Neural cell (in vitro differentiated cells): ENCODE data around the gene KRTAP5-6.

ENCODE experiments used
- EP300 ChIP-seq: fragments of 450-650 bp; conservative IDR thresholded peaks from 2 replicates; pipeline ENCODE4 v1.6.1; 2014; ENCODE audit warnings: antibody characterized with exemption, mild to moderate bottlenecking, moderate library complexity; ENCODE audit not compliant: poor library complexity, severe bottlenecking
- EZH2 ChIP-seq: fragments of 200-600, 300-800 bp; shearing (Covaris generic), sonication (generic); IDR thresholded peaks from 2 replicates; pipeline ENCODE4 v1.6.1; 2014; ENCODE audit warnings: antibody characterized with exemption, low read length, borderline replicate concordance, mild to moderate bottlenecking; ENCODE audit not compliant: insufficient read depth, poor library complexity, severe bottlenecking
- MXI1 ChIP-seq: fragments of 450-650 bp; conservative IDR thresholded peaks from 2 replicates; pipeline ENCODE4 v1.6.1; 2014; ENCODE audit warnings: antibody characterized with exemption, mild to moderate bottlenecking; ENCODE audit not compliant: poor library complexity, severe bottlenecking
- POLR2AphosphoS5 ChIP-seq: IDR thresholded peaks from 2 replicates; pipeline ENCODE4 v1.6.1; 2012
- RAD21 ChIP-seq: fragments of 450-650 bp; conservative IDR thresholded peaks from 2 replicates; pipeline ENCODE4 v1.6.1; 2014; ENCODE audit warnings: antibody characterized with exemption, mild to moderate bottlenecking, moderate library complexity
- SMC3 ChIP-seq: fragments of 450-650 bp; conservative IDR thresholded peaks from 2 replicates; pipeline ENCODE4 v1.6.1; 2014; ENCODE audit warnings: antibody characterized with exemption, mild to moderate bottlenecking, moderate library complexity; ENCODE audit not compliant: poor library complexity
- TAF1 ChIP-seq: IDR thresholded peaks from 2 replicates; pipeline ENCODE4 v1.6.1; 2012; ENCODE audit warnings: low read depth
- TF ChIP-seq, protein P1 (sequence below): fragments of 450-650 bp; IDR thresholded peaks from 2 replicates; pipeline ENCODE4 v1.5.1; 2014; ENCODE audit warnings: antibody characterized with exemption, mild to moderate bottlenecking, moderate library complexity; ENCODE audit not compliant: poor library complexity, severe bottlenecking
- TF ChIP-seq, protein P2 (sequence below): IDR thresholded peaks from 2 replicates; pipeline ENCODE4 v1.6.1; 2012; ENCODE audit warnings: borderline replicate concordance

DNA sequence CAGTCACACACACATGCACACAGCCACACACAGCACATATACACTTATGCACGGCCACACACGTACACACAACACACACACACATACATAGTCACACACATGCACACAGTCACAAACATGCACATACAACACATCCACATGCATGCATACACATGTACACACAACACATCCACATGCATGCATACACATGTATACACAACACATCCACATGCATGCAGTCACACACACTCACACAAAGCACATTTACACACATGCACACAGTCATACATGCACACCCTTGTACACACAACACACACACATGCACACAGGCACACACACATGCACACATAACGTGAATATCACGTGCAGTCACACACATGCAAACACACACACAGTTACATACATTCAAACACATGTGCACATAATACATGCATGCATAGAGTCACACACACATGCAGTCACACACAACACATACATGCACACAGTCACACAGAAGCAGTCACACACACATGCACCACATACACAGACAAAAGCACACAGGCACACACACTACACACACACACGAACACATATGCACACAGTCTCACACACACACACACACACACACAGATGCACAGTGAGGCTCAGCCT is 34.6 kb downstream of the KRTAP5-6 start:
- TF ChIP-seq TAF1 (no peak), EZH2 (no peak), EP300 (no peak), RAD21 (no peak), POLR2AphosphoS5 (no peak), SMC3 (no peak), MXI1 (no peak)
- TF ChIP-seq, protein P1, sequence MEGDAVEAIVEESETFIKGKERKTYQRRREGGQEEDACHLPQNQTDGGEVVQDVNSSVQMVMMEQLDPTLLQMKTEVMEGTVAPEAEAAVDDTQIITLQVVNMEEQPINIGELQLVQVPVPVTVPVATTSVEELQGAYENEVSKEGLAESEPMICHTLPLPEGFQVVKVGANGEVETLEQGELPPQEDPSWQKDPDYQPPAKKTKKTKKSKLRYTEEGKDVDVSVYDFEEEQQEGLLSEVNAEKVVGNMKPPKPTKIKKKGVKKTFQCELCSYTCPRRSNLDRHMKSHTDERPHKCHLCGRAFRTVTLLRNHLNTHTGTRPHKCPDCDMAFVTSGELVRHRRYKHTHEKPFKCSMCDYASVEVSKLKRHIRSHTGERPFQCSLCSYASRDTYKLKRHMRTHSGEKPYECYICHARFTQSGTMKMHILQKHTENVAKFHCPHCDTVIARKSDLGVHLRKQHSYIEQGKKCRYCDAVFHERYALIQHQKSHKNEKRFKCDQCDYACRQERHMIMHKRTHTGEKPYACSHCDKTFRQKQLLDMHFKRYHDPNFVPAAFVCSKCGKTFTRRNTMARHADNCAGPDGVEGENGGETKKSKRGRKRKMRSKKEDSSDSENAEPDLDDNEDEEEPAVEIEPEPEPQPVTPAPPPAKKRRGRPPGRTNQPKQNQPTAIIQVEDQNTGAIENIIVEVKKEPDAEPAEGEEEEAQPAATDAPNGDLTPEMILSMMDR: no peak
- TF ChIP-seq, protein P2, sequence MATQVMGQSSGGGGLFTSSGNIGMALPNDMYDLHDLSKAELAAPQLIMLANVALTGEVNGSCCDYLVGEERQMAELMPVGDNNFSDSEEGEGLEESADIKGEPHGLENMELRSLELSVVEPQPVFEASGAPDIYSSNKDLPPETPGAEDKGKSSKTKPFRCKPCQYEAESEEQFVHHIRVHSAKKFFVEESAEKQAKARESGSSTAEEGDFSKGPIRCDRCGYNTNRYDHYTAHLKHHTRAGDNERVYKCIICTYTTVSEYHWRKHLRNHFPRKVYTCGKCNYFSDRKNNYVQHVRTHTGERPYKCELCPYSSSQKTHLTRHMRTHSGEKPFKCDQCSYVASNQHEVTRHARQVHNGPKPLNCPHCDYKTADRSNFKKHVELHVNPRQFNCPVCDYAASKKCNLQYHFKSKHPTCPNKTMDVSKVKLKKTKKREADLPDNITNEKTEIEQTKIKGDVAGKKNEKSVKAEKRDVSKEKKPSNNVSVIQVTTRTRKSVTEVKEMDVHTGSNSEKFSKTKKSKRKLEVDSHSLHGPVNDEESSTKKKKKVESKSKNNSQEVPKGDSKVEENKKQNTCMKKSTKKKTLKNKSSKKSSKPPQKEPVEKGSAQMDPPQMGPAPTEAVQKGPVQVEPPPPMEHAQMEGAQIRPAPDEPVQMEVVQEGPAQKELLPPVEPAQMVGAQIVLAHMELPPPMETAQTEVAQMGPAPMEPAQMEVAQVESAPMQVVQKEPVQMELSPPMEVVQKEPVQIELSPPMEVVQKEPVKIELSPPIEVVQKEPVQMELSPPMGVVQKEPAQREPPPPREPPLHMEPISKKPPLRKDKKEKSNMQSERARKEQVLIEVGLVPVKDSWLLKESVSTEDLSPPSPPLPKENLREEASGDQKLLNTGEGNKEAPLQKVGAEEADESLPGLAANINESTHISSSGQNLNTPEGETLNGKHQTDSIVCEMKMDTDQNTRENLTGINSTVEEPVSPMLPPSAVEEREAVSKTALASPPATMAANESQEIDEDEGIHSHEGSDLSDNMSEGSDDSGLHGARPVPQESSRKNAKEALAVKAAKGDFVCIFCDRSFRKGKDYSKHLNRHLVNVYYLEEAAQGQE: no peak
